GM19043 (cell line): ENCODE measurements around the gene ABCB1.
A peak's percentile ranks its signal among the peaks of the same experiment; 100 is the strongest.

Experiments
- ATAC-seq: cut with Tn5 transposase; IDR thresholded peaks from one replicate; pipeline ENCODE4 v1.9.1; 2021; ENCODE audit warnings: low read depth; ENCODE audit not compliant: unreplicated experiment

The ABCB1 gene

DNA sequence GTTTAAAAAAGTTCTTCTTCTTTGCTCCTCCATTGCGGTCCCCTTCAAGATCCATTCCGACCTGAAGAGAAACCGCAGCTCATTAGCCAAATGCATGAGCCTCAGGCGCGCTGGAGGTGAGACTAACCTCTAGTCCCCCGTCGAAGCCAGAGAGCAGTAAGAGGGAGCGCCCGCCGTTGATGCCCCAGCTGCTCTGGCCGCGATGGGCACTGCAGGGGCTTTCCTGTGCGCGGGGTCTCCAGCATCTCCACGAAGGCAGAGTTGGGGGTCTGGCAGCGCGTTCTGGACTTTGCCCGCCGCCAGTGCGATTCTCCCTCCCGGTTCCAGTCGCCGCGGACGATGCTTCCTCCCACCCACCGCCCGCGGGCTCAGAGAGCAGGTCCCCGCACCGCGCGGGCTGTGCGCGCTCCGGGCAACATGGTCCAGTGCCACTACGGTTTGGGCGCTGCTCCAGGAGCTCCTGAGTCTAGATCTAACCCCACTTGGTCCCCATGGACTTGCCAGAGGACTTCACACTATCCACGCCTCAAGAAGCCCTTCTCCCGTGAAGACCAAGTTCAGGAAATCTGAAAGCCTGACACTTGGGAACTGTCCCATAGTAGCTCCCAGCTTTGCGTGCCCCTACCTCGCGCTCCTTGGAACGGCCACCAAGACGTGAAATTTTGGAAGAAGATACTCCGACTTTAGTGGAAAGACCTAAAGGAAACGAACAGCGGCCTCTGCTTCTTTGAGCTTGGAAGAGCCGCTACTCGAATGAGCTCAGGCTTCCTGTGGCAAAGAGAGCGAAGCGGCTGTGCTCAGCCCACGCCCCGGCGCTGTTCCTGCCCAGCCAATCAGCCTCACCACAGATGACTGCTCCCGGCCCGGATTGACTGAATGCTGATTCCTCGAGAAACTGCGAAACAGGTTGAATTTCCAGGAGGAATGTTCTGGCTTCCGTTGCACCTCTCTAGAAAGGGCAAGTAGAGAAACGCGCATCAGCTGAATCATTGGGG is at the start of gene ABCB1:
TSS of gene ABCB1 (minus strand) at position 755 of the 995 bp plus-strand sequence. CDS start at position 55, 700 bp downstream.
- peak; percentile 53 for ATAC-seq

DNA sequence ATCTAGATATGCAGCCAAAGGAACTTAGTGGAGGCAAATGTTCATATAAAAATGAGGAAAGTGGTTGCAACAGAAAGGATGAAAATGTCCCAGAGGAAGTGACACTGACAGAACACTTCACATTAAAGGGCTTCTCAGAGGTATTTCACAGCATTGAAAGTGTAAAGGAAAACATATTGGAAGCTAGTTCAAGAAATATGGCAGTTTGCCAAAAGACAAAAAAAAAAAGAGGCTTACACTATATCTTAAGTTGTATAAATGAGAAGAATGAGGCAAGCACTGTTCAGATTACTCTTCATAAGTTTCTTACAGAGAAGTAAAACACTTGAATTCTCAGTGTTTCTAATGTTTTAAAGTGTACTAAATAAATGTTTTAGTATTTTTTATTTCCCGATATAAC is 47.6 kb upstream of the ABCB1 start:
- ATAC-seq, result no peak

DNA sequence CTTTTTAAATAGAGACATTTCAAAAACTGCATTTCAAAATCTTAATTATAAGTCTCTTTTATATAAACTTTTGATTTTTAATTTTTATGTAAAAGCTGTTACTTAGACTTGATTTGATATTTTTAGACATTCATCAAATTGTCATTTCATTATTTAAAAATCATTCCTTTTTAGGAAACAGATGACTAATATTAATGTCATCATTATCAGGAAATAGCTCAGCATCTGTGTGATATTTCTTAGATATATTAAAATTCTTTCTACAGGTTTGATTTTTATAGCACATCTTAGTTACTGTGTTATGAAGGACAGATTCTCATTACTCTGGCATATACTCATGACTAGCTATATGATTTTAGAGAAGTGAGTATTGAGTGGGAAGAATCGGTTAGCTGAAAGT is 44.8 kb upstream of the ABCB1 start:
- no peak for ATAC-seq

DNA sequence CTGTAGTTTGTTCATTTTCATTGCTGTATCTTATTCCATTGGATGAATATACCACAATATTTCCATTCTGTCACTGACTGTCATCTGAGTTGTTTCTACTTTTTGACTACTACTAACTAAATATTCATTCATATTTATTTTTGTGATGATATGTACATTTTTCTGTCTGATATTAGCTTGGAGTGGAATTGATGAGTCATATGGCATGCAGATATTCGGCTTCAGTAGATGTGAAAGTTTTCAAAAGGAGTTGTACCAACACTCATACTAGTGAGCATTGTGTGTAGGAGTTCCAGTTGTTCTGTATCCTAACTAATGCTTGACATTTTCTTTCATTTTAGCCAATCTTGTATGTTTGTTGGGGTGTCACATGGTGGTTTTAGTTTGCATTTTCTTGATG is 35.2 kb upstream of the ABCB1 start:
- no peak for ATAC-seq

DNA sequence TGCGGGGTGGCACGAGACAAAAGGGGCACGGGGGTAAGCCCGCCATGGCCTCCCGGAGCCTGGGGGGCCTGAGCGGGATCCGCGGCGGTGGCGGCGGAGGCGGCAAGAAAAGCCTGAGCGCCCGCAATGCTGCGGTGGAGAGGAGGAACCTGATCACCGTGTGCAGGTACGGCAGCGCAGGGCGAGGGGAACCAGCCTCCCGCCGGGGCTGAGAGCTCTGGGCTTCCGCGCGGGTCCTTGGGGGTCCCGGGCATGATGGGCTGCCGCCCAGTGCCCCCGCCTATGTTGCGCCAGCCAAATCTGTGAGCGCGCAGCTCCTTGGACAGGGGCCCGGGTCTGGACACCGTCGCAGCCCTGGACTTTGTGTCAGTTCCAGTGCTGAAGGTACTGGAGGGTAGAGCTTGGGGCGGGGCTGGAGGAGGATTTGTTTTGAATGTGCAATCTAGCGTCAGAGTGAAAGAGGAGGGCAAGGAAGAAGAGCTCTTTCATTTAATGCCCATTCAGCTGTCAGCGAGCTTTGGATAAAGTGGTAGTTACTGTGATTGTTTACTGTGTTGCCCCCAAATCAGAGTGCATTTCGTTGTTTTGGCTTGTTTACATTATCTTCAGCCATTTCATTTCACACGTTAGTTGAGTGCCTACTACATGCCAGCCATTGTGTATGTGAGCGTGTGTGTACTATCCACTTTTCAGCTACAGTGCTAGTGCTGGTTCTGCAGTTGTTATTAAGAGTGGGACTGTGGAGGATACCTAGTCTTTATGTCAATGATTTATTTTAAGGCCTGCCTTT is 28.3 kb upstream of the ABCB1 start:
- ATAC-seq, result no peak

DNA sequence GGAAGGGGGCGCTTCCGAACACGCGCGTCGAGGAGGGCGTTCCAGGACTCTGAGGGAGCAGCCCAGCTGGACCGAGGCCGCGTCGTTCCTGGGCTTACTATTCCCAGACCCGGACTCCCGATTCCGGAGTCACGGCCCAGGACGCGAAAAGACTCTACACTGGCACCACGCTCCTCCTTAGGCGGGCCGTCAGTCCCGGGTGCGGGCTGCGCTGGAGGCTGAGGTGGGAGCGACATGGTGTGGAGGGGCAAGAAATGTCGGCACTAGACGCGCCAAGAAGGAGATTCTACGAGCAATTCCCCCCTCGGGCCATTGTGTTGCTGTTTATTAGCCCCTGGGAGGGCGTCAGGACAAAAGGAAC is 26.9 kb upstream of the ABCB1 start:
- peak; percentile 16 for ATAC-seq

DNA sequence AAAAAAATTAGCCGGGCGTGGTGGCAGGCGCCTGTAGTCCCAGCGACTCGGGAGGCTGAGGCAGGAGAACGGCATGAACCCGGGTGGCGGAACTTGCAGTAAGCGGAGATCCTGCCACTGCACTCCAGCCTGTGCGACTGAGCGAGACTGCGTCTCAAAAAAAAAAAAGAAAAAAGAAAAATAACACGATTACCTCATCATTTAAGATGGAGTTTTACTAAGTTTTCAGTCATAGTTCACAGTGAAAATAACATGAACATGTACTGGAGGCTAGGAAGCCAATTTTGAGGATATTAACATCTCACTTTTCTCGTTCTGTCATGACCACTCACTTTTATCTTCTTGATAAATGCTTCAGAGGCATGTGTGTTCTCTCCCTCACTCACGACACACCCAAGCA is 24.4 kb upstream of the ABCB1 start:
- no peak for ATAC-seq

DNA sequence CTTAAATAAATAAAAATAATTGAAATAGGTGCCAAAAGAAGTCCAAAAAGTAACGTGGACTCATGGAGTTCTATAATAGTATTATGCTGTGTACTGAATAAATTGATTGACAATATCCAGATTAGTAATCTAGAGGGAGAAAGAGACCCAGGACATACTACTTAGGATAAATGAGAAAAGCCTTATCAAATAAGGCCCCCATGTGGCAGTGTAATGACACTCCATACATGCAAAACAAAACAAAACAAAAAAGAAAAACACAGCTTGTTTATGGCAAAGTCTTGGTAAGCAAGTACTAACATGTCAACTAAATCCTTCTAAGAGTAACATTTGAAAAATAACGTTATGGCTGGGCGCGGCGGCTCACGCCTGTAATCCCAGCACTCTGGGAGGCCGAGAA is 23.9 kb upstream of the ABCB1 start:
- ATAC-seq, result no peak

DNA sequence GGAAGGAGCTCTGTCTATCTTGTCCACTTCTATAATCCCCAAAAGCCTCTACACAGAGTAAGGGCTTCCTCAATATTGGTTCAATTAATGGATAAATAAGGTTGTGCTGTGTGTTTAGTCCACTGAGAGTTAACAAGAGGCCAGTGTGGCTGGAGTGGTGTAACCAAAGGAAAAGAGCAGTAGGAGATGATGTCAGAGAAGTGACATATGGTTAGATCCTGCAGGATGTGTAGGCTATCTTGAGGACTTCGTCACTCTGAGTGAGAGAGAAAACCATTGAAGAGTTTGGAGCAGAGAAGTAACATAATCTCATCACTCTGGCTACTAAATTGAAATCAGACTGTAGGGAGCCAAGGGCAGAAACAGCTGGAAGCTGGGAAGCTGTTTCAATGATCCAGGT is 14.5 kb upstream of the ABCB1 start:
- ATAC-seq, result no peak

DNA sequence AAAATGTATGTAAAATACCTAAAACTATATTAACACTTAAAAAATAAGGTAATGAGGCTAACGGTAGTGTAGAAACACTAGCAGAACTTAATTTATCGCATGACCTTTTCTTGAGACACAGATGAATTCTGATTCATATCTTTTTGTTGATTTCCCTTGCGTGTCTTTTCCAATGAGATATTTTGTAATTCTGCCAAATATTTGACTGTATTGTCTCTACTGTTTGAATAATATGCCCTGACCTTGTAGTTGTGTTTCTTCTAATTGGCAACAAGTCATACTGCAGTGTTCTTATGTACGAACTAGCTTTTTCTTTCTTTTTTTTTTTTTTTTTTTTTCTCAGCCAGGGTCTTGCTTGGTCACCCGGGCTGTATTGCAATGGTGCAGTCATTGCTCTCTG is 9.2 kb upstream of the ABCB1 start:
- ATAC-seq, result no peak

DNA sequence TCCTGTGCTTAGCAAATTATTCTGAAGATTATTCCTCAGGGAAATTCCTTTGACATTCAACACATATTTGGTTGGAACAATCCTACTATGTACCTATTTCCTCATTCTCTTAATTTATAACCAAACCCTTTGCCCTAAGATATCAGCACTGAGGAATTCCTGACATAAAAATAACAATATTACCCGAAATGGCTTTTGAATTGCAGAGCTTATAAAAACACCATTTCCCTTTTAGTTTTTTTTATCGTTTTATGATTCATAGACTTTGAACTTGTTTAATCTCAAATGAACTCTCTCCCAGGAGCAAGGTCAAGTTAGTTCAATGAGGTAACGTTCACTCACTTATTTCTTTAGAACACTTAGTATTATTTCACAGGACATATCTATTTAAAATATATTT is 7.7 kb upstream of the ABCB1 start:
- ATAC-seq, result no peak

DNA sequence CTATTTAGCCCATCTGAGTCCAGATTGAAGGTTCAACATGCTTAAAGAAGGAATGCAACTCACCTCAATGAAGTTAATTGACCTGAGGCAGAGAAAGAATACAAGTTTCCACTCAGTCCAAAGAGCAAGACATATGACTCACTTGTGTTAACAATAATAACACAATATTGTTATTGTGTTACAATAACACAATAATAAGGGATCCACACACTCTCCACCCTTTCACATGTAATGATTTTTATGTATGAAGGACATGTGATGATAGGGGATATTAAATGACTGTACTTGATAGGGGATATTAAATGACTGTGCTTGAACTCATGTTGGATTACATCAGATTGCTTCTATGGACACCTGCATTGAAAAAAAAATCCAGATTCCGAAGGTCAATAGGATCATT is 3.6 kb upstream of the ABCB1 start:
- no peak for ATAC-seq

DNA sequence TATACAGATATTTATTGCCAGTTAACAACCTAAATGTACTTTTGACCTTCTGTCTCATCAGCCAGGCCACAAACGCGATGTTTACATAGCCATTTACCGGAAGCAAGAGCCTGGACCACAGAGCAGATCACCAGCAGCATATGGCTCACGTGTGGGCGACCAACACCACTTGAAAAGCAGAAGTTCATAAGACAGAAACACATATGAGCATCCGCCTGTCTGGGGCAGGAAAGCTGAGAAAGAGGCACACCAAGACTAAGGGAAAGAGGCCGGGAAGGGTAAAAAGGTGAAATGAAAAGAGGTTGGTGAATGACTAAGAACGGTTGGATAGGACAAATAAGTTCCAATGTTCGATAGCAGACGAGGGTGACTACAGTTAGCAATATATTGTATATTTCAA is 1.3 kb downstream of the ABCB1 start:
- peak; percentile 95 for ATAC-seq

DNA sequence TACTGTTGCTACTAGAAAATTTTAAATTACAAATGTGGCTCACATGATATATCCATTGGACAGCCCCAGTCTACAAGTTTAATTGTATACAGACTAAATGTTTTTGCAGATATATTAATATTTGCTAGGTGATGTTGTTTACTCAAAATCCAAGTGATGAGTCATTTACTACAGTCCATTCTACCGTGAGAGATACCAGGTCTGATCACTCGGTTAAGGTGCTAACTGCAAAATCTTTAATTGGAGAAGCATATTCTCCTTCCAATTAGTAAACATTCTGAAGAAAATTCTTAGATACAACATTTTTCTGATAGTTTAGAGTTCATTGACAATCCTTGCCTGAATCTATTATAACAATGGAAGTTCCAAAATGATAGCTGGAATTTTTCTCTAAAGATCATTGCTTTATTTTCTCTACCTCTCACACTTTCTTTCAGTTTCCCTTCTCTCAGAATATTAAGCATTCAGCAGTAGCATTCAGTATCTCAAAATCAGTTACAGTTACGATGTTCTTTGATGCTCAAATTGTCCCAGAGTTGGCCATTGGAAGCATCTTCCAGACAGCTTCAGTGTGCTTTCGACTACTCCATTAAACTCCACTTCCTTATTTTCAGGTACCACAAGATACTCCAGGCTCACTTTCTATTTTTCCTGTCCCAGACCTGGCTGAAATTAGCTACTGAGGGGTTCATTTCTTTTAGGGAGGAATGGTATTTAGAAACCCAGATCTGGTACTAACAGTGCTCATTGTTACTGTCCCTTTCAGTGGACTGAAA is 2.3 kb downstream of the ABCB1 start:
- no peak for ATAC-seq

DNA sequence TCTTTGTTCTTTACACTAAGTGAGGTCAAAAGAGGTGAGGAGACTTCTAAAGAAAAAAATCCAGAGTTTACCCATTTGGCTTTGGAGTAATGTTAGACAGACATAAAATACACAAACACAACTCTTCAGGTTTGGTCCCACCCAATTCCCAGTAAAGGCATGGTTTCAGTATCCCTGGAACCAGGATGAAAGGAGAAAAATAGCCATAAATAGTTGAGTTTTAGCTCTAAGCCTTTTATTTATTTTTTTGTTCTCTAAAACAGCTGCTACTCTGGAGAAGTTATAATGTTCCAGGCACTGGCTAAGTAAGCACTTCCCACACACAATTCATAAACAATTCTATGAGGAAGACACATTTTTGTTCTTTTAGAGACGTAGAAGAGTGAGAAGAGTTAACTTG is 4.0 kb downstream of the ABCB1 start:
- ATAC-seq, result no peak

DNA sequence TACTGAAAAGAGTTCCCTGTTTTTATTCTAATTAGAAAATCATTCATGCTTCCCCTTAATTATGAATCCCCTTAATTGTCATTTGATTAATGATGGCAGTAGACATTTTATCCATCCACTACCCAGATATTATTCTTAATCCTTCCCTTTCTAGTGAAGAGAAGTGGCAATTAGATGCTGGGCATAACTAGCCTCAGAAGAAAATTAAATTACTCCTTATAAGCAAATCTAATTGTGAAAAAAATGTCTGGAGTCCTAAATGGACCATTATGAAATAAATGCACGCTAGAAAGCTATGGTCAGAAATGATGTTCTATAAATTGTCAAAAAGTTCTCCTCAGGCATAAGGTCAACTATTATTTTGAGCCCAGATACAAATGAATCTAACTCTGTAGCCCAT is 4.5 kb downstream of the ABCB1 start:
- ATAC-seq, result no peak

DNA sequence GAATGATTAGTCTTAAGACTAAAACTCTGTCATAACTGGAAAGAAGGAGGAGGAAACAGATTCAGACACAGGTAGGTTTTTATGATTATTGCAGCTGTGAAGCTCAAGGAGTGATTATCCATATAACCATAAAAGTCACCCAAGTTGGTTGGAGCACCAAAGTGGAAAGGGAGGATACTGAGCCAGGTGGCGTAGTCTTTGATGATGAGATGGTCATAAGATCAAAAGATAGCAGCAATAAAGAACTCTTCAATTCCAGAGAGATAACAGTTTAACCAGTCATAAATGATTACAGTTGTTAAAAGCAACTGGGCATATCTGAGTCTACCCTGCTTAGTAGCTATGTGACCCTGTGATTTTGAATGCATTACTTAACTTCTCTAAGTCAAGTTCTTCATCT is 8.4 kb downstream of the ABCB1 start:
- ATAC-seq, result no peak

DNA sequence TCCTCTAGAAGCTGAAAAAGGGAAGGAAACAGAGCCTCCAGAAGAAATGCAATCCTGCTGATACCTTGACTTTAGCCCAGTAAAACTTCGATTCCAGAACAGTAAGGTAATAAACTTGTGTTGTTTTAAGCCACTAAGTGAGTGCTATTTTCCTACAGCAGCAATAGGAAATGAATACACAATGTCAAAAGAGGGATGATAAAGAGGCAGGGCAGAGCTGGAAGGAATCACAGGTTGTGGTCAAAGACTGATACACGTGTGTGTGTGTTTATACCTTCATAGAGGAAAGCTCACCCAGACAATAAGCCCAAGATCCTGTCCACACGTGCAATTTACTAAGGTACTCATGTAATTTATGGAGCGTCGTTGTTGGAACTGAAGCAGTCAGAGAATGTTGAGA is 9.5 kb downstream of the ABCB1 start:
- no peak for ATAC-seq

DNA sequence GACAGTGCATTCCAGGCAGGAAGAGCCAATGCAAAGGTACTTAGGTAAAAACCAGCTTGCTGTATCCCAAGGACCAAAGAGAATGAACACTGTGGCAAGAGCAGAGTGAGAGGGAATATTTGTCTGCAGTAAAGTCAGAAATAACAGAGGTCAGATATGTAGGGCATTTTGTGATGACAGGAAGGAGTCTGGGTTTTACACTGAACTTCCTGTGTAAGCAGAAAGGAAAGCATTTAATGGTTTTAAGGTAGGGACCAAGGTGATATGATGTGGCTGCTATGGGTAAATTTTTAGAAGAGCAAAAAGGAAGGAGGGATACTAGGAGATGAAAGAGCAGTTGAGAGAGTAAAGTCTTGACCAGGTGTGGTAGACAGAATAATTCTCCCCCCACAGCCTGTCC is 10.1 kb downstream of the ABCB1 start:
- no peak for ATAC-seq

DNA sequence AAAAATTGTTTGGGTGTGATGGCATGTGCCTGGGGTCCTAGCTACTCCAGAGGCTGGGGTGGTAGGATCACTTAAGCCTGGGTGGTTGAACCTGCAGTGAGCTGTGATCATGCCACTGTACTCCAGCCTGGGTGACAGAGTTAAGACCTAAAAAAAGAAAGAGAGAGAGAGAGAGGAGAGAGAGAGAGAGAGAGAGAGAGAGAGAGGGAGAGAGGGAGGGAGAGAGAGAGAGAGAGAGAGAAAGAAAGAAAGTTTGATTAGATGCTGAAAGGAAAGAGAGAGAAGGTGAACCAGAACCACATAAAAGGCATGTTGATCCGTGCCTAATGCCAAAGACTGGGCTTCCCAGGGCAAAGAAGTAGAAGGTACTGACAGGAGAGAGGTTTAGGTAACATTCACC is 11.1 kb downstream of the ABCB1 start:
- no peak for ATAC-seq

DNA sequence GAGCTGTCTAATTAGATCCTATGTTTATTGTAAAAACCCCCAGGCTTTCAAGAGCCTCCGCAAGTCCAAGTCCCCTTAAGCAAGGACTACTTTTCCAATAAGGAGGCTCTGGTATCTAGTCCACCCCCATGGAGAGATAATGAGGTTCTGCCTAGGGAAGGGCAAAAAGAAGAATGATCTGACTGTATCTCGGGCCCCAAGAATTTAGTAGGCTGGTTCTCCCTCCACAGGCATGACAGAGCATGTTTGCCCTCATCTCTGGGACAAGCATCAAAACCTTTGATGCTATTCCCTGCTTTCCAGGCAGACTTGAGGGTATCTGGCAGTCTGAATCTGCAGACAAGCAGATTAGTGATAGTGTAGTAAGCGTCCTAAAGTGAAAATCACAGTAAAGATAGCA is 19.0 kb downstream of the ABCB1 start:
- no peak for ATAC-seq
